Loucy (cell line): Measurements from ENCODE around the gene GLYR1.

ENCODE experiments used
- H2AFZ ChIP-seq: fragments of 200-600 bp; sonication (generic); 2 replicates; pipeline ENCODE4 v1.6.0; 2016; ENCODE audit warnings: antibody characterized with exemption, mild to moderate bottlenecking, low read length, moderate library complexity
- H3F3A ChIP-seq: fragments of 200-600 bp; 2 replicates; pipeline ENCODE4 v1.6.0; 2016; ENCODE audit warnings: antibody characterized with exemption, low read depth, mild to moderate bottlenecking
- H3K27me3 ChIP-seq: fragments of 200-600 bp; sonication (generic); 2 replicates; pipeline ENCODE4 v1.6.1; 2014; ENCODE audit warnings: low read length, mild to moderate bottlenecking; ENCODE audit not compliant: insufficient read depth, poor library complexity, severe bottlenecking
- H3K36me3 ChIP-seq: fragments of 200-600 bp; sonication (generic); 2 replicates; pipeline ENCODE4 v1.6.1; 2016; ENCODE audit warnings: low read length; ENCODE audit not compliant: insufficient read depth
- H3K4me1 ChIP-seq: fragments of 200-600 bp; sonication (generic); 2 replicates; pipeline ENCODE4 v1.5.1; 2014; ENCODE audit warnings: low read length, mild to moderate bottlenecking; ENCODE audit not compliant: insufficient read depth, poor library complexity, severe bottlenecking
- H3K4me2 ChIP-seq: fragments of 200-600 bp; sonication (generic); 2 replicates; pipeline ENCODE4 v1.6.0; 2014; ENCODE audit warnings: antibody characterized with exemption, low read length, low read depth, mild to moderate bottlenecking; ENCODE audit not compliant: poor library complexity, severe bottlenecking
- H3K4me3 ChIP-seq: fragments of 200-600 bp; sonication (generic); 2 replicates; pipeline ENCODE4 v1.5.1; 2014; ENCODE audit warnings: low read length, mild to moderate bottlenecking, mixed read lengths; ENCODE audit not compliant: poor library complexity, severe bottlenecking
- H3K79me2 ChIP-seq: fragments of 200-600 bp; sonication (generic); 2 replicates; pipeline ENCODE4 v1.6.1; 2014; ENCODE audit warnings: low read length; ENCODE audit not compliant: insufficient read depth
- H3K9ac ChIP-seq: fragments of 200-600 bp; sonication (generic); 2 replicates; pipeline ENCODE4 v1.6.0; 2014; ENCODE audit warnings: mild to moderate bottlenecking, low read depth, low read length, moderate library complexity; ENCODE audit not compliant: poor library complexity, severe bottlenecking
- H3K9me2 ChIP-seq: fragments of 200-600 bp; sonication (generic); replicated peaks from 2 replicates; pipeline ENCODE4 v1.6.1; 2016; ENCODE audit warnings: low read depth, low read length, mixed read lengths
- H3K9me3 ChIP-seq: fragments of 200-600 bp; sonication (generic); 2 replicates; pipeline ENCODE4 v1.6.1; 2014; ENCODE audit warnings: mild to moderate bottlenecking, antibody characterized with exemption, low read length, low read depth; ENCODE audit not compliant: insufficient read depth
- H4K20me1 ChIP-seq: fragments of 200-600 bp; sonication (generic); 2 replicates; pipeline ENCODE4 v1.6.0; 2014; ENCODE audit warnings: antibody characterized with exemption, low read length, mild to moderate bottlenecking; ENCODE audit not compliant: insufficient read depth, poor library complexity, severe bottlenecking
- EZH2phosphoT487 ChIP-seq: fragments of 200-600 bp; IDR thresholded peaks from 2 replicates; pipeline ENCODE4 v1.6.1; 2018; ENCODE audit warnings: antibody characterized with exemption, mild to moderate bottlenecking, moderate library complexity, borderline replicate concordance
- TF ChIP-seq, protein P1 (sequence below): fragments of 200-600 bp; sonication (generic); conservative IDR thresholded peaks from 2 replicates; pipeline ENCODE4 v1.5.1; 2014; ENCODE audit warnings: mild to moderate bottlenecking, antibody characterized with exemption, low read length

The GLYR1 gene

DNA sequence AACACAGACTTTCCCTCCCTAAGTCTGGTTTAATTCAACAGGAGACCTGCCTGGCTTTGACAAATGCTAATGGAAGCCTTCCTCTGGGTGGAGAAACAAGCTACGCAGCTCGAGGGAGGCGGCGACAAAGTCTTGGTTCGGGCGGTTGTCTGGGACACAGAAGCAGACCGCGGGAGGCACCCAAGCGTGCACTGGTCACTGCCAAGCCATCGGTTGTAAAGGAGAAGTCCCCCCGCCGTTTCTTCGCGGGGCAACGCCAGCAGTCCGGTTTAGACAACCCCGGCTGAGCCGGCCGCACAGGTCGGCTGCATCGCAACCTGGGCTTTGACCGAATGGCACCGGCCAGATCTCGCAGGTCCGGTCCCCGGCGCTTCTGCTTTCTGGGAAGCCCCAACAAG is 586 bp downstream of the GLYR1 start:
- no peaks in the 10 kb centered on the region for H3K9me2 ChIP-seq
- no peak for TF ChIP-seq EZH2phosphoT487
- TF ChIP-seq, protein P1, sequence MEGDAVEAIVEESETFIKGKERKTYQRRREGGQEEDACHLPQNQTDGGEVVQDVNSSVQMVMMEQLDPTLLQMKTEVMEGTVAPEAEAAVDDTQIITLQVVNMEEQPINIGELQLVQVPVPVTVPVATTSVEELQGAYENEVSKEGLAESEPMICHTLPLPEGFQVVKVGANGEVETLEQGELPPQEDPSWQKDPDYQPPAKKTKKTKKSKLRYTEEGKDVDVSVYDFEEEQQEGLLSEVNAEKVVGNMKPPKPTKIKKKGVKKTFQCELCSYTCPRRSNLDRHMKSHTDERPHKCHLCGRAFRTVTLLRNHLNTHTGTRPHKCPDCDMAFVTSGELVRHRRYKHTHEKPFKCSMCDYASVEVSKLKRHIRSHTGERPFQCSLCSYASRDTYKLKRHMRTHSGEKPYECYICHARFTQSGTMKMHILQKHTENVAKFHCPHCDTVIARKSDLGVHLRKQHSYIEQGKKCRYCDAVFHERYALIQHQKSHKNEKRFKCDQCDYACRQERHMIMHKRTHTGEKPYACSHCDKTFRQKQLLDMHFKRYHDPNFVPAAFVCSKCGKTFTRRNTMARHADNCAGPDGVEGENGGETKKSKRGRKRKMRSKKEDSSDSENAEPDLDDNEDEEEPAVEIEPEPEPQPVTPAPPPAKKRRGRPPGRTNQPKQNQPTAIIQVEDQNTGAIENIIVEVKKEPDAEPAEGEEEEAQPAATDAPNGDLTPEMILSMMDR: no peak
- peak overlapping the region; percentile 85 for H3K9ac ChIP-seq
- H3K4me2 ChIP-seq: peak overlapping the region; percentile 91
- peak overlapping the region; percentile 85 for H3K4me3 ChIP-seq
- no peaks in the 10 kb centered on the region for H3K27me3 ChIP-seq
- peaks cover 19% of the 10 kb centered on the region for H3K4me1 ChIP-seq
- peaks cover 72% of the 10 kb centered on the region for H3K79me2 ChIP-seq
- no peaks in the 10 kb centered on the region for H3K9me3 ChIP-seq
- H2AFZ ChIP-seq: peak overlapping the region; percentile 67
- H3K36me3 ChIP-seq: peaks cover 7% of the 10 kb centered on the region; the same call in 1 of the 2 replicates
- peaks cover 47% of the 10 kb centered on the region for H4K20me1 ChIP-seq
- no peaks in the 10 kb centered on the region for H3F3A ChIP-seq

DNA sequence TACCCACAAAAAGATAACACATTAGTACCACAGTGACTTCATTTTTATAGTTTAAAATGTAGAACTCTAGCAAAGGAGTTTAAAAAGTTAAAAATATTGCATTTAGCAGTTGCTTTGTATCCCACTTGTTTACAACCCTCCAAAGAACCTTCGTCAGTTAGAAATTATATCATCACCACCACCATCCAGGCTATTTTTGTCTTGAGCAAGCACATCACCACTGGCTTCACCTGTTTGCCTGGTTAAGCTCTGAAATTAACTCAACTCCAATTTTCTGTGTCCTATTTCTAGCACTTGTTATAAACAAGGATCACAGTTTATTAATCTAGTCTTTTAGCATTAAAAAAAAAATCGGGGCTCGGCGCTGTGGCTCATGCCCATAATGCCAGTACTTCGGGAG is 6.1 kb downstream of the GLYR1 start:
- TF ChIP-seq, protein P1: no peak
- Histone ChIP-seq H2AFZ (no peak overlapping the region), H3K79me2 (peaks cover 21% of the 10 kb centered on the region), H3F3A (no peaks in the 10 kb centered on the region), H4K20me1 (peaks cover 10% of the 10 kb centered on the region), H3K4me3 (no peak overlapping the region), H3K27me3 (no peaks in the 10 kb centered on the region), H3K9me2 (no peaks in the 10 kb centered on the region), H3K4me2 (no peak overlapping the region), H3K36me3 (peaks cover 24% of the 10 kb centered on the region; the same call in 1 of the 2 replicates), H3K4me1 (no peaks in the 10 kb centered on the region), H3K9me3 (no peaks in the 10 kb centered on the region), H3K9ac (no peak overlapping the region)

- H3K79me2 ChIP-seq: peaks cover 11% of the 10 kb centered on the region
- H4K20me1 ChIP-seq: no peaks in the 10 kb centered on the region
- H3K9ac ChIP-seq: no peak overlapping the region
- no peak overlapping the region for H3K4me2 ChIP-seq
- H2AFZ ChIP-seq: no peak overlapping the region
- no peaks in the 10 kb centered on the region for H3K4me1 ChIP-seq
- H3K9me2 ChIP-seq: no peaks in the 10 kb centered on the region
- no peaks in the 10 kb centered on the region for H3K27me3 ChIP-seq
- H3K4me3 ChIP-seq: no peak overlapping the region
- no peaks in the 10 kb centered on the region for H3F3A ChIP-seq
- TF ChIP-seq, protein P1: no peak
- TF ChIP-seq EZH2phosphoT487: no peak
- H3K36me3 ChIP-seq: peaks cover 24% of the 10 kb centered on the region; the same call in 1 of the 2 replicates
- no peaks in the 10 kb centered on the region for H3K9me3 ChIP-seq
Measured at GRCh38 chr16:4839942-4840341, 7.1 kb downstream of the GLYR1 start.
